Measurements from ENCODE around the gene CREB5.
"Not testable (repeated sequence)": the region's sequence is repeated elsewhere in the genome, so short reads cannot be mapped to it uniquely, and the experiment has no call there.

The CREB5 gene

DNA sequence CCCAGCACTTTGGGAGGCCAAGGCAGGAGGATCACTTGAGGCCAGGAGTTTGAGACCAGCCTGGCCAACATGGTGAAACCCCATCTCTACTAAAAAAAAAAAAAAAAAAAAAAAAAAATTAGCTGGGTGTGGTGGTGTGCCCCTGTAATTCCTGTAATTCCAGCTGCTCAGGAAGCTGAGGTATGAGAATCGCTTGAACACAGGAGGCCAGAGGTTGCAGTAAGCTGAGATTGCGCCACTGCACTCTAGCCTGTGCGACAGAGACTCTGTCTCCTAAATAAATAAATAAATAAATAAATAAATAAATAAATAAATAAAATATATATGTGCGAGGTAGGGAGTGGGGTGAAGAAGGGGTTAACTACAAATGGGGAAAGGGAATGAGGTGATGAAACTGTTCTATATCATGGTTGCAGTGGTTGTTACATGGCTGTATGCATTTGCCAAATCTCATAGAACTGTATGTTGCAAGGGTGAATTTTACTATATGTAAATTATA is 199.1 kb downstream of the CREB5 start:
- not testable (repeated sequence) for H3K9me3 Mint-ChIP-seq; H3K4me1 Mint-ChIP-seq; DNase-seq; H3K4me3 Mint-ChIP-seq; H3K27ac Mint-ChIP-seq; H3K36me3 Mint-ChIP-seq; ATAC-seq (replicated peaks)
- H3K27me3 Mint-ChIP-seq: peaks cover 4 to 12% of the 10 kb centered on the region in 2 donors

DNA sequence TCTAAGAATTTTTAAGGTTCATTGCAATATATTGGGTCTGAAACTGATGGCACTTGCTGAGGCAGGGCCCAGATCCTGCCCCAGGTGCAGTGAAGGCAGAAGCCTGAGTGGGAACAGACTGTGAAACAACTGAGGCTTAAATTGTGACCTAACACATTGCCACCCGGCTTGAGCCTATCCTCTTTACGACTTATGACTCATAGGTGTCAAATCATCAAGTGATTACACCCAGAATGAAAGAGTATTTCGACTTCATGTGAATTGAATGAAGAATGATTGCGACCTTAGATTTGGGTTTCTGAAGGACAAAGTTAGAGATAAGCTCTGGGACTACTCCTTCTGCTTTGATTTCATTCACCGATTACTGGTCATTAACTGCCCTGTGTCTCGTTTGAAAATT is 200.9 kb downstream of the CREB5 start:
- Mint-ChIP-seq H3K27ac (no peak overlapping the region), H3K9me3 (no peaks in the 10 kb centered on the region), H3K4me1 (no peaks in the 10 kb centered on the region), H3K36me3 (no peaks in the 10 kb centered on the region), H3K27me3 (peaks cover 0 to 6% of the 10 kb centered on the region in 2 donors), H3K4me3 (no peak overlapping the region)
- no peak for DNase-seq
- ATAC-seq (replicated peaks): no peak

DNA sequence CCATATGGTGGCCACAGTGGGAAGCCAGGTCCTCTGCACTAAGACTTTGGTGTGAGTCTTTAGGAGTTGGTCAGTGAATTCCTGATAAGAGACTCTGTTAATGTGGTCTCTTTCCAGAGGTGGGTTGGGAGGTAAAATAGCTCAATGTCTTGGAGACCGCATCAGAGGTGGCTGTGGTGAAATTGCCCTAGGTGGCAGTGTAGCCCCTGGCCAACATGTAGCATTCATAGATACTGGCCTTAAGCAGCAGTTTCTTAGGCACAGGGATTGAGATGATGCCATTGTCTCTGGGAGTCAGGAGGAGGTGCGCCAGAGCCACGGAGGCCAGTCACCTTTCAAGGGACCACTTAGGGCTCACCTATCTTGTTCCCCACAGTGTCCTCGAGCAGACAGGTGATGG is 202.8 kb downstream of the CREB5 start:
- no peak overlapping the region for H3K27ac Mint-ChIP-seq
- no peaks in the 10 kb centered on the region for H3K4me1 Mint-ChIP-seq
- H3K27me3 Mint-ChIP-seq: peaks cover 0 to 6% of the 10 kb centered on the region in 2 donors
- H3K4me3 Mint-ChIP-seq: no peak overlapping the region
- peak in 1 of 2 donors; percentile 28 for ATAC-seq (replicated peaks)
- no peaks in the 10 kb centered on the region for H3K9me3 Mint-ChIP-seq
- no peak for DNase-seq
- H3K36me3 Mint-ChIP-seq: no peaks in the 10 kb centered on the region

DNA sequence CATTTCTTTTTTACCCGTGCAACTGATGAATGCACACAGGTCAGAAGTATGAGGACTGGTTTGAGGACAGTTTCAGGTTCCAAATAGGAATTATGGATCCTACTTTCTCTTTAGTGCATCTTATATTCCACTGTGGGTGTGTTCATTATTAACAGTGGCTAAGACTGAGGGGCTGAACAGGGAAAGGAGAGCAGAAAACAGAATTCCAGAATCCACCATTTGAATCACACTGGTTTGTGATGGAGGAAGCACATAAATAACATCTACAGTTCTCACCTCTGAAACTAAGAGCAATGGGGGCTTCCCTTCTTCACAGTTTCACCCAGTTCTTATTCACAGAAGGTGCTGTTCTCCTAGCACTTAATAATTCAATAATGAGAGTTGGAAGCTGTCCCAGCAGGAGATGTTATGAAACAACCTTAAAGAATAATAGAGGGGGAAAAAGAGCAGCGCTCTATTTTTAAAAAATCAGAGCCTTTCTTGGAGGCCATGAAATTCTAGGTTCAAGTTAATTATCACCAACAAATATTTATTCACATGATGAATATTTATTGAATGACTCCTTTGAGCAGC is 205.1 kb downstream of the CREB5 start:
- no peaks in the 10 kb centered on the region for H3K9me3 Mint-ChIP-seq

DNA sequence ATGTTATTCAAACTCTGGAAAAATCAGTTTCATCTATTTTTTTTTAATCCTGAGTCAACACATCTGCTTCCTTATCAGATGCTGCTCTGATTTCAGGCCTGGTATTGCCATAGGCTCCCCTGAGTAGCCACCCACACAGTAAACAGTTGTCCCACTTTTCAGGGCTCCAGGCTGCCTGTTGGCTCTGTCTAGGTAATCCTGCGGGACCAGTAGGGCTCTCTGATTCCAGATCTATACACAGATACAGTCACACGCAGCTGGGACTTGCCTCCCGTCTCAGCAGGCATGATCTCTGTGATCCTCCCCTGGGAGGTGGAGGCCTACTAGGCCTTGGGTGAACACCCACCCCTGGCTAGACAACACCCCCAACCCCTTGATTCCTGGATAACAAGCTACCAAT is 206.1 kb downstream of the CREB5 start:
- Mint-ChIP-seq H3K27me3 (no peaks in the 10 kb centered on the region), H3K4me1 (no peaks in the 10 kb centered on the region)
- ATAC-seq (replicated peaks): no peak

More for the DNA sequence above, 205.1 kb downstream of the CREB5 start:
- DNase-seq (no peak), ATAC-seq (replicated peaks) (no peak)
- Mint-ChIP-seq H3K4me3 (no peak overlapping the region), H3K27ac (no peak overlapping the region), H3K36me3 (no peaks in the 10 kb centered on the region), H3K4me1 (no peaks in the 10 kb centered on the region), H3K27me3 (no peaks in the 10 kb centered on the region)

DNA sequence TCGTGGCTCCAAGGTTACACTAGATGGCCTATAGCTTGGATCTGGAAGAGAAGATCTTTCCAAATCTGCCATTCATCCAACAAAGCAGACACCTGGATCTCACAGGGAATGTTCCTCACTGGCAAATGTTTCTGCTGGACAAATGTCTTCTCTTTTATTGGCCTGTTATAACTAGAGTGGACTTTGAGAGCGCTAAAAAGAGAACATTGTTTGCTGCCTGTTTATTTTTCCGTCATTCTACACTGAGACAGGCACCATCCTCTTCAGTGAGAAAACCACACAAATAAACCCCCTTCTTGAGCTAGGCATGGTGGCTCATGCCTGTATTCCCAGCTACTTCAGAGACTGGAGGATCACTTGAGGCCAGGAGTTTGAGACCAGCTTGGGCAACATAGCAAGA is 206.9 kb downstream of the CREB5 start:
- no peaks in the 10 kb centered on the region for H3K9me3 Mint-ChIP-seq
- H3K27ac Mint-ChIP-seq: no peak overlapping the region
- no peak overlapping the region for H3K4me3 Mint-ChIP-seq
- no peak for DNase-seq
- no peaks in the 10 kb centered on the region for H3K36me3 Mint-ChIP-seq
- no peak for ATAC-seq (replicated peaks)
- H3K27me3 Mint-ChIP-seq: no peaks in the 10 kb centered on the region
- no peaks in the 10 kb centered on the region for H3K4me1 Mint-ChIP-seq

More for the DNA sequence above, 206.1 kb downstream of the CREB5 start:
- no peak overlapping the region for H3K27ac Mint-ChIP-seq
- H3K36me3 Mint-ChIP-seq: no peaks in the 10 kb centered on the region
- H3K4me3 Mint-ChIP-seq: no peak overlapping the region
- DNase-seq: no peak
- H3K9me3 Mint-ChIP-seq: no peaks in the 10 kb centered on the region

DNA sequence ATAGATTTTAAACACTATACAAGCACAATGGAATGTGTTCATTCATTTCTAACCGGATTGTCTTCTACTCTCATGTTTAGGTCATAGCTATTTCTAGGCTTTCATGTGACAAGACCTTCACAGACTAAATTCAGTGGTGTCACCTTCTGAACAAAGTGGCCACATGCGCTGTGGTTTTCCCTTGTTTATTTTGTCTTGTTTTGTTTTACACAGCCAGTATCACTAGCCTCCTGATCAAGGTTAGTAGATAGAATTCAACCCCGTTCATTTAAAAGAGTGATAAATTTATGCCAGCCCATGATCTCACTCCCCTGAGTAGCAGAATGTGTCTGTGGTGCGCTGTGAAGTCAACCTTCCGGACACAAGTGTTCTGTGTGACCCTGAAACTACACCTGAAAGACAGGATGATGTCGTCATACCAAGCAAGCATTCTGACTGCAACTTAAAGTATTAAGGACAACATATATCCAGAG is 209.1 kb downstream of the CREB5 start:
- no peak for DNase-seq
- H3K36me3 Mint-ChIP-seq: no peaks in the 10 kb centered on the region
- no peak for ATAC-seq (replicated peaks)
- H3K4me3 Mint-ChIP-seq: no peak overlapping the region
- no peaks in the 10 kb centered on the region for H3K9me3 Mint-ChIP-seq
- H3K27me3 Mint-ChIP-seq: peaks cover 0 to 2% of the 10 kb centered on the region in 2 donors
- no peak overlapping the region for H3K27ac Mint-ChIP-seq
- H3K4me1 Mint-ChIP-seq: no peaks in the 10 kb centered on the region

DNA sequence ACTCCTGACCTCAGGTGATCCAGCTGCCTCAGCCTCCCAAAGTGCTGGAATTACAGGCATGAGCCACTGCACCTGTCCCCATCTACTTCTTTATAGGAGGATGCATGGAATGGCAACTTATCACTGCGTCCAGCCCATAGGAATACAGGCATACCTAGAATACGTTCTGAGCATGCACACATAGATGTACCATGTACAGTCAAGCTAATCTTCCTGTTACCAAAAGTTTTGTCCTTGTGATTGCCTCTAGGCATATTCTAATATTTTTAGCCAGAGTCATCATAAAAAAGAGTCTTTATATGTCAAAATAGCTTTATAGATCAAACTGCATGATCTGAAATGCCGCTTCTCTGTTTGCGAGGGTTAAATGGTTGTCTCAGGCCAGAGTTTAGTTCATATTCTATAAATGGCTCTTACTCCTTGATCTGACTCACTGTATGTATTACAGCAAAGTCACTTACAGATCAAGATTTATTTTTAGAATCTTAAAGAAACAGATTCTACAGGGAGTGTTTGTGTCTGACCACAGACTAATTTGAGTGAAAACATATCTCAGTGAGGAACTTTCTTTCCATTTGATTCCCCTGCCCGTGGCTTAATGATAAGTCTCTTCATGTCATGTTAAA is 210.9 kb downstream of the CREB5 start:
- H3K4me1 Mint-ChIP-seq: no peaks in the 10 kb centered on the region
- no peak overlapping the region for H3K4me3 Mint-ChIP-seq
- H3K9me3 Mint-ChIP-seq: no peaks in the 10 kb centered on the region
- H3K27me3 Mint-ChIP-seq: peaks cover 3 to 9% of the 10 kb centered on the region in 2 donors
- ATAC-seq (replicated peaks) (no peak), DNase-seq (no peak)
- H3K27ac Mint-ChIP-seq: no peak overlapping the region
- no peaks in the 10 kb centered on the region for H3K36me3 Mint-ChIP-seq

DNA sequence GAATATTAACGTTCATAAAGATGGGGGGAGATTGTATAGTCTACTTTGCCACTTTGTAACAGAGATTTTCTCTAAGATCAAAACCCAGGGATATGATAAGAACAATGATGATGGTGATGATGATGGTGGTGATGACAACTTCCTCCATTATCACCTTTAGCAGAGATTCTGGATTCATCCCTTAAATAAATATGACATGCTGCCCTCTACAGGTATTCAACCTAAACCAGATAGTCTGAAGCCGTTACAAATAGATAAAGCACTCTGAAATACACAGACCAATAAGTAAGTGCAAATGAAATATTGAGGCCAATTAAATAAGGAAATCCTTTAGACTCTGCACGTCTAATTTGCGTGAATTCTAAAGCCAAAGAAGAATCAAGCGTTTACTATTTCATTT is 211.5 kb downstream of the CREB5 start:
- Mint-ChIP-seq H3K36me3 (no peaks in the 10 kb centered on the region), H3K4me1 (no peaks in the 10 kb centered on the region), H3K9me3 (no peaks in the 10 kb centered on the region), H3K27ac (no peak overlapping the region), H3K4me3 (no peak overlapping the region), H3K27me3 (peaks cover 9 to 14% of the 10 kb centered on the region in 2 donors)
- ATAC-seq (replicated peaks) (peak; percentile 43 to 44), DNase-seq (no peak)

DNA sequence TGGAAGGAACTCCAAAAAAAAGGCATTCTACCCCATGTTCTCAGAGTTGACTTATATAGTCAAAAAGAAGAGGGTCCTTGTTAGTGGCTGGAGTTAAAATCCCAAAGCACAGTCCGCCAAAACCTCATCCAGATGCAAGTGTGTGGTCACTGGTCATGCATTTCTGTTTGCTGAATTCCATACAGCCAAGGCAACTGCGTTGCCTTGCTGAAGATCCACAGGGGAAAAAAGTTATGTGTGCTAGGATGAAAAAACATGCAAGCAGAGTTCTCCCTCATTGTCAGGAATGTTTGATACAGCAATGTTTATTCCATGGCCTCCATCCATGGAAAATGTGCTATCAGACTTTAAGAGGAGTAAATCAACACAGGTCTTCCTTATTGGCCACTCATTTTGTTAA is 213.1 kb downstream of the CREB5 start:
- H3K27ac Mint-ChIP-seq: no peak overlapping the region
- ATAC-seq (replicated peaks): no peak
- H3K9me3 Mint-ChIP-seq: no peaks in the 10 kb centered on the region
- H3K27me3 Mint-ChIP-seq: peaks cover 9 to 14% of the 10 kb centered on the region in 2 donors
- H3K4me1 Mint-ChIP-seq: no peaks in the 10 kb centered on the region
- H3K36me3 Mint-ChIP-seq: no peaks in the 10 kb centered on the region
- DNase-seq: no peak
- H3K4me3 Mint-ChIP-seq: no peak overlapping the region

DNA sequence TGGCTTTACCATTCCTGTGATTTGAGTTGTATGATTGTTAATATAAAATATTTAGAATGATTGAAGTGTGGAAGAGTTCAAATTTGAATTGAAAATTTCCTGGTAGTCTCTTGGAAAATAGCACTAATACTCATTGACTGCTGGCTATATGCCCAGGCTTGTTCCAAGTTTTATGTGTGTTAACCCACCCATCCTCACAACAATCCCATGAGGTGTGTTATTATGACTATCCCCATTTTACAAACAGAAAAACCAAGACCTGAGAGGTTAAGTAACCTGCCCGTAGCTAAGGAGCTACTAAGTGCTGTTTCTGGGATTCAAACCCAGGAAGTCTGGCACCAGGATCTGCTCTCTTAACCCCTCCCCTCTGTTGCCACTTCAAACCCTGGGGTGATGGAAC is 213.9 kb downstream of the CREB5 start:
- no peaks in the 10 kb centered on the region for H3K36me3 Mint-ChIP-seq
- H3K4me1 Mint-ChIP-seq: no peaks in the 10 kb centered on the region
- H3K27me3 Mint-ChIP-seq: peaks cover 9 to 14% of the 10 kb centered on the region in 2 donors
- DNase-seq (no peak), ATAC-seq (replicated peaks) (peak in 1 of 2 donors; percentile 8)
- no peaks in the 10 kb centered on the region for H3K9me3 Mint-ChIP-seq
- H3K4me3 Mint-ChIP-seq: no peak overlapping the region
- H3K27ac Mint-ChIP-seq: no peak overlapping the region

DNA sequence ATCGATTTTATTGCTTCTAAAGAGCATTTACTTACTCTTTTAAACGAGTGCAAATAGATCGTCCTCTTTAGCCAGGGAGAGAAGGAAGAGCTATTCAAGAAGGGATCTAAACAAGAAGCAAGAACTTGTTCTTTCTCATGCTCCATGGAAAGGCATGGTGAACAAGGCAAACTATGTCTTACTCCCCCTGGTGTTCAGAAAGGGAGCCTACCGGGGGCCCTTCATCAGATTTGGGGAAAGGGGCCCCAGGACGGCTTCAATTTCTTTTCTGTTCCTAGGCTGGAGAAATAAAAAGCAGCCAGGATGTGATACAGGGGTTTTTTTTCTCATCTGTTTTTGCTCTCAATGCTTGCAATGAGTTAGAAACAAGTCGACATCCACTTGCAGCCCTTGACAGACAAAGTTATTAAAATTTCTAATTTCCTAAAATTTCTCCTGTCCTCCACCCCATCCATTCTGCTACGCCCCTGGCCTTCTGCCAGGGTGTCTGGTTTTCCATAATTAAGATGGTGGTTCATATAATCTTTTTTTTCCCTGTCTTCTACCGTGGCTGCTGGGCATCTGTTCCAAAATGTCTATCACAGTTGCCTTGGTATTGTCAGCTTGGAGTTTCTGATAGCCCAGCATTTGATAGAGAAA is 214.4 kb downstream of the CREB5 start:
- Mint-ChIP-seq H3K4me3 (no peak overlapping the region), H3K27me3 (peaks cover 14 to 18% of the 10 kb centered on the region in 2 donors), H3K36me3 (no peaks in the 10 kb centered on the region), H3K4me1 (no peaks in the 10 kb centered on the region), H3K27ac (no peak overlapping the region), H3K9me3 (no peaks in the 10 kb centered on the region)
- DNase-seq (peak; percentile 11), ATAC-seq (replicated peaks) (peak; percentile 51 to 69)

DNA sequence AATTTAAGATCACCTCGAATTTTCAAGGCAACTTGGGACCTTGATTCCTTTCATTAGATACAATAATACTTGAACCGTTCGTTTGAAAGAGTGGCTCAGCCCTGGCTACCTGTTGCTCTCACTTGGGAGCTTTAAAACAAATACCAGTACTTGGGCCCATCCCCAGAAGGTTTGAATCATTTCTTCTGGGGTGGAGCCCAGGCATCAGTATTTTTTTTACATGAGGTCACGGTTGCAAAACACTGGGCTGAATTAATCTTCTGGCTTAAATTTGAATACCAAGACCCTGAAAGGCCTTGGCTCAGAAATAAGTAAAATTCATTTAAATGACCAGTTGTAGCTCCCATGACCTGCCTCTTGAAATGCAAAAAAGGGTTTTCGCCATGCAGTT is 214.9 kb downstream of the CREB5 start:
- H3K27ac Mint-ChIP-seq: no peak overlapping the region
- H3K4me1 Mint-ChIP-seq: no peaks in the 10 kb centered on the region
- ATAC-seq (replicated peaks) (no peak), DNase-seq (no peak)
- H3K4me3 Mint-ChIP-seq: no peak overlapping the region
- no peaks in the 10 kb centered on the region for H3K36me3 Mint-ChIP-seq
- H3K27me3 Mint-ChIP-seq: peaks cover 18 to 21% of the 10 kb centered on the region in 2 donors
- H3K9me3 Mint-ChIP-seq: no peaks in the 10 kb centered on the region

DNA sequence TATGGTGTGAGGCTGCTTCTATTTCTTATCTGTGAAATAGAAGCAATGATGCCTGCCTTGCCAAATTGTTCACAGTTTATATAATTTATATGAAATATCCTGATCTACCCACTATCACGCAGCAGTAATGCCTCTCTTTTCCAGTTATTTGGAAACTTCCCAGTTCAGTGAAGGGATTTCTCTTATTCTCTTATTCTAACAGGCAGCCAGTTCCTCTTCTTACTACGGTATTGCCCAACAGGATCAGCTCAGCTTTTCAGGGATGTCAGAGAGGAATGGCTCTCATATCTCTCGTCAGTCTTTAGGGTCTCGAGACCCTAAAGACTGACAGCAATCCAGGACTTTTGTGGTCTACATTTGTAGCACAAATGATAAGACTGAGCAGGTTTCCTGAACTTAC is 215.6 kb downstream of the CREB5 start:
- Mint-ChIP-seq H3K27ac (no peak overlapping the region), H3K27me3 (peaks cover 24 to 28% of the 10 kb centered on the region in 2 donors), H3K4me3 (no peak overlapping the region), H3K36me3 (no peaks in the 10 kb centered on the region), H3K4me1 (no peaks in the 10 kb centered on the region), H3K9me3 (no peaks in the 10 kb centered on the region)
- DNase-seq (no peak), ATAC-seq (replicated peaks) (no peak)
